ENCODE results near the gene POLR2H.

DNA sequence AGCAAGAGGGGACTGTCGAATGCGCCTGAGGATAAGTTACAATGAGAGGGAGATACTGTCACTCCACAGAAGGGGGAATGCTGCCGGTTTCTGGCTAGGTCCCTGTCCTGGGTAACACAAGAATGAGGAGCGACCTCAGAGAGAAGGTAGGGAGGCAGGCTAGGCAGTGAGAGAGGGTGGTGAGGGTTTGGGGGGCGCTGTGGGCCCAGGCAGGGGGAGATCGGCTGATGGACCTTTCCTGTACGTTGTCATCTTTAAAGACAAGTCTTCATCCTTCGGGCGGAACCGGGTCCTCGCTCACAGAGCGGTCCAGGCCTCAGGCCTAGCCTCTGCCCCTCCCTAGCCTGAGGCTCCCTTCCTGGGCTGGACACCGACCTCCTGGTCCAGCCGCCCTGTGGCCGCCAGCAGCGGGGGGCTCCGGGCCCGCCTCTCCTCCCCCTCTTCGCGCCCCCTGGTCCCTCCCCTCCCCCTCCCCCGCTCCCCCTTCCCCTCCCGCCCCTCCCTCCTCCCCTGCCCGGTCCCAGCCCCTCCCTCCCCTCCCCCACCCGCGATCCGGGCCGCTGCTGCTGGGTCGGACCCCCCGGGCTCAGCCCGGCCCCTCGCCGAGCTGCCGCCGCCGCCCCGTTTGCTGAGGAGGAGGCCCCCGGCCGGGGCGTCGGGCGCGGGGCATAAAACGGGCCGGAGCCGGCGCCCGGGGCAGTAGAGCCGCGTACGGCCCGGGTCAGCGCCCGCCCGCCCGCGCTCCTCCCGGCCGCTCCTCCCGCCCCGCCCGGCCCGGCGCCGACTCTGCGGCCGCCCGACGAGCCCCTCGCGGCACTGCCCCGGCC lies 18.1 kb downstream of the POLR2H start, which contains the start of gene CHRD:
- TF ChIP-seq, protein P1, sequence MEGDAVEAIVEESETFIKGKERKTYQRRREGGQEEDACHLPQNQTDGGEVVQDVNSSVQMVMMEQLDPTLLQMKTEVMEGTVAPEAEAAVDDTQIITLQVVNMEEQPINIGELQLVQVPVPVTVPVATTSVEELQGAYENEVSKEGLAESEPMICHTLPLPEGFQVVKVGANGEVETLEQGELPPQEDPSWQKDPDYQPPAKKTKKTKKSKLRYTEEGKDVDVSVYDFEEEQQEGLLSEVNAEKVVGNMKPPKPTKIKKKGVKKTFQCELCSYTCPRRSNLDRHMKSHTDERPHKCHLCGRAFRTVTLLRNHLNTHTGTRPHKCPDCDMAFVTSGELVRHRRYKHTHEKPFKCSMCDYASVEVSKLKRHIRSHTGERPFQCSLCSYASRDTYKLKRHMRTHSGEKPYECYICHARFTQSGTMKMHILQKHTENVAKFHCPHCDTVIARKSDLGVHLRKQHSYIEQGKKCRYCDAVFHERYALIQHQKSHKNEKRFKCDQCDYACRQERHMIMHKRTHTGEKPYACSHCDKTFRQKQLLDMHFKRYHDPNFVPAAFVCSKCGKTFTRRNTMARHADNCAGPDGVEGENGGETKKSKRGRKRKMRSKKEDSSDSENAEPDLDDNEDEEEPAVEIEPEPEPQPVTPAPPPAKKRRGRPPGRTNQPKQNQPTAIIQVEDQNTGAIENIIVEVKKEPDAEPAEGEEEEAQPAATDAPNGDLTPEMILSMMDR (IDR thresholded peaks at IDR 0.05), result no peak
- no peak for TF ChIP-seq EZH2 (IDR thresholded peaks at IDR 0.05; ENCODE audit: borderline replicate concordance, insufficient read depth, low read depth, low read length, poor library complexity, severe bottlenecking)
